Activated CD4-positive, CD25-positive, alpha-beta regulatory T cell treated with anti-CD3 and anti-CD28 coated beads, Interleukin-2, amount 50 U/mL, for 16 hours (primary cell): ENCODE measurements around the gene NOG.
A peak's percentile ranks its signal among the peaks of the same experiment; 100 is the strongest.

ENCODE experiments used
- DNase-seq: peaks from one replicate; pipeline ENCODE4 v3.0.0-alpha.2; 2020; ENCODE audit warnings: low read depth, low spot score

NOG gene

GRCh38 chr17:56593646-56594319 lies at the start of gene NOG:
TSS of gene NOG (plus strand) at chr17:56593699. CDS start at chr17:56594224, 525 bp downstream.
- no peak for DNase-seq

GRCh38 chr17:56545106-56545505 lies 48.4 kb upstream of the NOG start:
- no peak for DNase-seq

- no peak for DNase-seq
Measured at GRCh38 chr17:56545930-56546329, 47.6 kb upstream of the NOG start.

GRCh38 chr17:56548661-56549060 lies 44.8 kb upstream of the NOG start:
- no peak for DNase-seq

- no peak for DNase-seq
Measured at GRCh38 chr17:56549501-56549900, 44.0 kb upstream of the NOG start.

GRCh38 chr17:56557682-56558081 lies 35.8 kb upstream of the NOG start:
- DNase-seq: no peak

GRCh38 chr17:56558088-56558487 lies 35.4 kb upstream of the NOG start:
- no peak for DNase-seq

GRCh38 chr17:56570199-56570598 lies 23.3 kb upstream of the NOG start:
- DNase-seq: no peak

- DNase-seq: no peak
Measured at GRCh38 chr17:56571456-56571855, 22.0 kb upstream of the NOG start.

- DNase-seq: no peak
Measured at GRCh38 chr17:56577190-56577842, 16.2 kb upstream of the NOG start.

GRCh38 chr17:56577843-56578204 lies 15.7 kb upstream of the NOG start:
- no peak for DNase-seq

- DNase-seq: no peak
Measured at GRCh38 chr17:56581635-56582627, 11.6 kb upstream of the NOG start.

- DNase-seq: no peak
Measured at GRCh38 chr17:56583772-56584171, 9.7 kb upstream of the NOG start.

GRCh38 chr17:56587298-56587697 lies 6.2 kb upstream of the NOG start:
- DNase-seq: no peak

GRCh38 chr17:56592487-56593085 lies 913 bp upstream of the NOG start:
- peak; percentile 31 for DNase-seq

GRCh38 chr17:56593086-56593645 lies 333 bp upstream of the NOG start:
- DNase-seq: no peak

GRCh38 chr17:56594320-56595107 lies 1.0 kb downstream of the NOG start:
- no peak for DNase-seq

- DNase-seq: no peak
Measured at GRCh38 chr17:56595108-56595418, 1.6 kb downstream of the NOG start.

- no peak for DNase-seq
Measured at GRCh38 chr17:56595831-56596690, 2.6 kb downstream of the NOG start.
